Sigmoid colon (tissue), 7 donors: ENCODE measurements around the gene PVALB. TPM values are rescaled to one million over a fixed set of nuclear protein-coding genes. Genes with fewer than 3 reads are reported as not detected.

ENCODE experiments used
- DNase-seq: peaks from one replicate; pipeline ENCODE4 v3.0.0-alpha.2; 2019
- H3K27ac ChIP-seq, 4 donors: fragments of 200-600 bp; sonication (generic); one replicate each; pipeline ENCODE4 v1.5.1; 2016 to 2019; ENCODE audit warnings: mild to moderate bottlenecking in 1 of 4
- H3K27me3 ChIP-seq, 3 donors: fragments of 200-600 bp; sonication (generic); one replicate each; pipeline ENCODE4 v1.5.1; 2019; ENCODE audit warnings: mild to moderate bottlenecking in 1 of 3
- H3K36me3 ChIP-seq, 4 donors: fragments of 200-600 bp; sonication (generic); one replicate each; pipeline ENCODE4 v1.5.1; 2016 to 2019
- H3K4me1 ChIP-seq, 4 donors: fragments of 200-600 bp; sonication (generic); one replicate each; pipeline ENCODE4 v1.5.1; 2017 to 2019
- H3K4me3 ChIP-seq, 4 donors: fragments of 200-600 bp; sonication (generic); one replicate each; pipeline ENCODE4 v1.5.1; 2017 to 2019; ENCODE audit warnings: mild to moderate bottlenecking in 2 of 4, moderate library complexity in 1 of 4
- H3K9me3 ChIP-seq, 4 donors: fragments of 200-600 bp in 3 of 4; sonication (generic) in 3 of 4; one replicate each; pipeline versions ENCODE4 v1.5.1 to v1.6.1; 2013 to 2019
- CTCF ChIP-seq, 4 experiments: fragments of 450-650 bp in 3 of 4; fragments of 200-600 bp in 1 of 4; IDR thresholded peaks; one replicate each; pipeline ENCODE4 v1.5.1; 2016 to 2019; ENCODE audit warnings: antibody characterized with exemption in 4 of 4, mild to moderate bottlenecking in 3 of 4, moderate library complexity in 2 of 4
- EP300 ChIP-seq, 4 donors: sonication (generic); formaldehyde crosslinking; IDR thresholded peaks; one replicate each; pipeline ENCODE4 v1.6.1; 2017; ENCODE audit warnings: antibody characterized with exemption in 4 of 4
- POLR2A ChIP-seq, 2 donors: fragments of 450-650 bp; IDR thresholded peaks; one replicate each; pipeline ENCODE4 v1.6.1; 2016; ENCODE audit warnings: antibody characterized with exemption in 2 of 2, mild to moderate bottlenecking in 2 of 2, moderate library complexity in 2 of 2
- POLR2AphosphoS5 ChIP-seq, 4 donors: sonication (generic); formaldehyde crosslinking; IDR thresholded peaks; one replicate each; pipeline ENCODE4 v1.6.1; 2017; ENCODE audit warnings: antibody characterized with exemption in 4 of 4
- WGBS, 2 donors: extraction: QIAGEN DNeasy Blood & Tissue Kit; methylation state at CpG; one replicate each; pipeline ENCODE4 v1.1.7; 2013; 5-methylcytosine and 5-hydroxymethylcytosine counted together
- intact Hi-C: fragments of 100-400 bp; cut with DNase I; formaldehyde crosslinking; loops from one replicate; pipeline ENCODE4 v1.15.1; 2023
- polyA plus RNA-seq, 3 donors: library from polyadenylated mRNA; stranded (reverse); fragments of 200-250 nt; gene quantifications; one replicate each; pipeline ENCODE4 v1.2.3, GENCODE V29; 2013
- total RNA-seq, 4 donors: library from RNA; depleted of rRNA; stranded (reverse); fragments of >200 nt; gene quantifications; one replicate each; pipeline ENCODE4 v1.1.0, GENCODE V29; 2016
- donor health status: healthy with polysubstance abuse.
- donor health status: Bipolar disorder and iron deficiency.
- donor health status: healthy.

The PVALB gene
- total and polyA plus RNA-seq, 7 donors = not detected

- 96% methylated on average over 13 of the region's 13 CpGs for WGBS, 2 donors
- no peak for TF ChIP-seq POLR2AphosphoS5 (IDR thresholded peaks at IDR 0.05)
- TF ChIP-seq CTCF (IDR thresholded peaks at IDR 0.05) = no peak
- TF ChIP-seq POLR2A (IDR thresholded peaks at IDR 0.05) = no peak
- TF ChIP-seq EP300 (IDR thresholded peaks at IDR 0.05) = no peak
- intact Hi-C loops = no loop called here
Measured at GRCh38 chr22:36768616-36769015, 48.2 kb downstream of the PVALB start.

GRCh38 chr22:36768141-36768540 is 48.7 kb downstream of the PVALB start:
- no peaks in the 10 kb centered on the region for H3K27me3 ChIP-seq
- WGBS, 2 donors = 95 to 96% methylated on average over 5 of the region's 5 CpGs
- peaks cover 0 to 18% (median 6%) of the 10 kb centered on the region in 4 donors for H3K4me1 ChIP-seq
- no peak overlapping the region for H3K4me3 ChIP-seq
- DNase-seq = peak; percentile 43
- H3K27ac ChIP-seq = no peak overlapping the region
- H3K9me3 ChIP-seq = no peaks in the 10 kb centered on the region
- no peak for TF ChIP-seq EP300 (IDR thresholded peaks at IDR 0.05)
- TF ChIP-seq POLR2A (IDR thresholded peaks at IDR 0.05) = no peak
- no peak for TF ChIP-seq POLR2AphosphoS5 (IDR thresholded peaks at IDR 0.05)
- TF ChIP-seq CTCF (IDR thresholded peaks at IDR 0.05) = no peak
- intact Hi-C loops = no loop called here
- peaks cover 0 to 16% (median 0%) of the 10 kb centered on the region in 4 donors for H3K36me3 ChIP-seq

More at GRCh38 chr22:36768616-36769015, 48.2 kb downstream of the PVALB start:
- no peaks in the 10 kb centered on the region for H3K9me3 ChIP-seq
- peak; percentile 15 for DNase-seq
- H3K27me3 ChIP-seq = no peaks in the 10 kb centered on the region
- peaks cover 0 to 16% (median 0%) of the 10 kb centered on the region in 4 donors for H3K36me3 ChIP-seq
- peaks cover 0 to 14% (median 1%) of the 10 kb centered on the region in 4 donors for H3K4me1 ChIP-seq
- no peak overlapping the region for H3K4me3 ChIP-seq
- no peak overlapping the region for H3K27ac ChIP-seq

- 93 to 94% methylated on average over 10 of the region's 10 CpGs for WGBS, 2 donors
- H3K36me3 ChIP-seq = peaks cover 0 to 16% (median 0%) of the 10 kb centered on the region in 4 donors
- TF ChIP-seq CTCF (IDR thresholded peaks at IDR 0.05) (no peak), EP300 (IDR thresholded peaks at IDR 0.05) (no peak), POLR2A (IDR thresholded peaks at IDR 0.05) (no peak), POLR2AphosphoS5 (IDR thresholded peaks at IDR 0.05) (no peak)
- intact Hi-C loops = no loop called here
- H3K9me3 ChIP-seq = no peaks in the 10 kb centered on the region
- no peak overlapping the region for H3K27ac ChIP-seq
- DNase-seq = peak; percentile 48
- no peaks in the 10 kb centered on the region for H3K27me3 ChIP-seq
- no peak overlapping the region for H3K4me3 ChIP-seq
- peaks cover 0 to 28% (median 14%) of the 10 kb centered on the region in 4 donors for H3K4me1 ChIP-seq
Measured at GRCh38 chr22:36767035-36767775, 49.6 kb downstream of the PVALB start.

GRCh38 chr22:36765943-36766450 is 50.8 kb downstream of the PVALB start:
- Histone ChIP-seq H3K36me3 (peaks cover 0 to 16% (median 0%) of the 10 kb centered on the region in 4 donors), H3K27ac (no peak overlapping the region)
- no peak for TF ChIP-seq EP300 (IDR thresholded peaks at IDR 0.05)
- TF ChIP-seq POLR2AphosphoS5 (IDR thresholded peaks at IDR 0.05) = no peak
- TF ChIP-seq POLR2A (IDR thresholded peaks at IDR 0.05) = no peak
- no peak for TF ChIP-seq CTCF (IDR thresholded peaks at IDR 0.05)

More at GRCh38 chr22:36765943-36766450, 50.8 kb downstream of the PVALB start:
- DNase-seq = no peak
- no peaks in the 10 kb centered on the region for H3K27me3 ChIP-seq
- H3K4me3 ChIP-seq = no peak overlapping the region
- H3K4me1 ChIP-seq = peaks cover 0 to 40% (median 26%) of the 10 kb centered on the region in 4 donors
- intact Hi-C loops = no loop called here
- WGBS, 2 donors = 87 to 89% methylated on average over 11 of the region's 11 CpGs
- no peaks in the 10 kb centered on the region for H3K9me3 ChIP-seq
